ENCODE data around the gene SART3. TPM values are rescaled to one million over a fixed set of nuclear protein-coding genes. Genes with fewer than 3 reads are reported as not detected.

Gene SART3
- total and polyA plus RNA-seq, 2 of the 8 experiments (the other 6 are each of a cell fraction or from before 2014, with no cell fraction given): 16.0 to 103 TPM

DNA sequence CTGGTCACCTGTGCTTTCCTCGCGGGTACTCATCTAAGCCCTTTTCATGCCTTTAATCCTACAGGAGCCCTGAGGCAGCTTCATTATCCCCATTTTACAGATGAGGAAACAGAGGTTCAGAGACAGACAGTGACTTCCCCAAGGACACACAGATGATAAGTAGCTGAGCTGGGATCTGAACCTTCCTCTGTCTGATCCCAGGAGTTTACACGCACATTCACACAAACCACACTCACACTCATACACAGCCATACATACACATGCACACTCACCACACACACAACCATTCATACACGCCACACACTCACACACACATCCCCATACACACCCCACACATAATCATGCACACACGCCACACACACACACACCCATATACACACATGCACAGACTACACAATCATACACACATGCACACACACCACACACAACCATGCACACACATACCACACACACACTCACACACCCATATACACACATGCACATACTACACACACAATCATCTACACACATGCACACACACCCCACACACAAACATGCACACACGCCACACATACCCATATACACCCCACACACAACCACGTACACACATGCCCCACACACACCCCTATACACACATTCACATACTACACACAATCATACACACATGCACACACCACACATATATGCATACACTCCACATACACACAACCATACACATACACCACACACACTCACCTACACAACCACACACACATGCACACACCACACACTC lies 34.2 kb upstream of the SART3 start:
- H2BK15ac ChIP-seq (ENCODE audit: low read length): no peak overlapping the region
- H2BK12ac ChIP-seq (ENCODE audit: low read depth, low read length): peak overlapping the region; percentile 3; the same call in 1 of the 2 replicates
- 91 to 100% methylated on average over 2 to 7 of the region's 7 CpGs for WGBS, 2 experiments (ENCODE audit: extremely low coverage in 1 of 2, insufficient coverage in 1 of 2, insufficient read length in 1 of 2, insufficient replicate concordance in 2 of 2, low coverage in 1 of 2, low lambda C conversion rate in 2 of 2, missing lambda C conversion rate in 1 of 2)
- H3K9ac ChIP-seq (replicated peaks in 1 of 4; ENCODE audit: extremely low read depth in 1 of 4, low read depth in 3 of 4, low read length in 3 of 4): no peak overlapping the region
- no peak overlapping the region for H3K18ac ChIP-seq (ENCODE audit: extremely low read depth, low read length)
- no peak overlapping the region for H2AFZ ChIP-seq (ENCODE audit: low read length)
- ChIA-PET POLR2A (ENCODE audit: partially characterized antibody) (interaction anchor here (0.7 to 1.1 kb wide), 4 partner anchors 9 to 135 kb away, joined by 3 read pairs; no protein-coding TSS in a partner anchor), CTCF (ENCODE audit: partially characterized antibody) (interaction anchor here (0.9 to 2.8 kb wide), 8 partner anchors 9 to 31 kb away, joined by 3 to 16 read pairs (median 6); no protein-coding TSS in a partner anchor)
- no peak overlapping the region for H3K14ac ChIP-seq (ENCODE audit: insufficient read length)
- H3K4me3 ChIP-seq (ENCODE audit: extremely low read depth in 1 of 4, insufficient read depth in 2 of 4, low read depth in 3 of 4, low read length in 4 of 4): no peak overlapping the region
- H3K4me2 ChIP-seq (ENCODE audit: insufficient read depth in 1 of 2, low read depth in 2 of 2, low read length in 2 of 2): no peak overlapping the region
- no peak overlapping the region for H3K27ac ChIP-seq (ENCODE audit: low read depth, low read length)
- no peak overlapping the region for H4K8ac ChIP-seq (ENCODE audit: extremely low read depth, insufficient read depth, low read length)
- H3K27me3 ChIP-seq (replicated peaks in 1 of 4; ENCODE audit: control insufficient read depth in 3 of 4, extremely low read depth in 1 of 4, insufficient read depth in 3 of 4, low read length in 3 of 4): no peaks in the 10 kb centered on the region; a peak in 1 of 7 replicates
- no peaks in the 10 kb centered on the region for H3K9me3 ChIP-seq (ENCODE audit: insufficient read depth in 2 of 2, low read depth in 1 of 2, low read length in 1 of 2)
- 0 out of 2 replicates have a peak overlapping the region, but pooled peaks have one; percentile 29 for H2BK5ac ChIP-seq (ENCODE audit: low read depth, low read length)
- TF ChIP-seq SP1 (IDR thresholded peaks at IDR 0.05; ENCODE audit: low read depth, low read length) (no peak), CBX5 (IDR thresholded peaks at IDR 0.05; ENCODE audit: low read depth, low read length) (no peak), POLR2AphosphoS5 (IDR thresholded peaks at IDR 0.05; ENCODE audit: low read depth, low read length) (no peak), SAP30 (IDR thresholded peaks at IDR 0.05; ENCODE audit: insufficient read depth, insufficient replicate concordance, low read length) (no peak), ASH2L (IDR thresholded peaks at IDR 0.05; ENCODE audit: low read length) (no peak)
- TF ChIP-seq, protein P1, sequence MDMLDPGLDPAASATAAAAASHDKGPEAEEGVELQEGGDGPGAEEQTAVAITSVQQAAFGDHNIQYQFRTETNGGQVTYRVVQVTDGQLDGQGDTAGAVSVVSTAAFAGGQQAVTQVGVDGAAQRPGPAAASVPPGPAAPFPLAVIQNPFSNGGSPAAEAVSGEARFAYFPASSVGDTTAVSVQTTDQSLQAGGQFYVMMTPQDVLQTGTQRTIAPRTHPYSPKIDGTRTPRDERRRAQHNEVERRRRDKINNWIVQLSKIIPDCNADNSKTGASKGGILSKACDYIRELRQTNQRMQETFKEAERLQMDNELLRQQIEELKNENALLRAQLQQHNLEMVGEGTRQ (IDR thresholded peaks at IDR 0.05; ENCODE audit: low read length): no peak
- TF ChIP-seq, protein P2, sequence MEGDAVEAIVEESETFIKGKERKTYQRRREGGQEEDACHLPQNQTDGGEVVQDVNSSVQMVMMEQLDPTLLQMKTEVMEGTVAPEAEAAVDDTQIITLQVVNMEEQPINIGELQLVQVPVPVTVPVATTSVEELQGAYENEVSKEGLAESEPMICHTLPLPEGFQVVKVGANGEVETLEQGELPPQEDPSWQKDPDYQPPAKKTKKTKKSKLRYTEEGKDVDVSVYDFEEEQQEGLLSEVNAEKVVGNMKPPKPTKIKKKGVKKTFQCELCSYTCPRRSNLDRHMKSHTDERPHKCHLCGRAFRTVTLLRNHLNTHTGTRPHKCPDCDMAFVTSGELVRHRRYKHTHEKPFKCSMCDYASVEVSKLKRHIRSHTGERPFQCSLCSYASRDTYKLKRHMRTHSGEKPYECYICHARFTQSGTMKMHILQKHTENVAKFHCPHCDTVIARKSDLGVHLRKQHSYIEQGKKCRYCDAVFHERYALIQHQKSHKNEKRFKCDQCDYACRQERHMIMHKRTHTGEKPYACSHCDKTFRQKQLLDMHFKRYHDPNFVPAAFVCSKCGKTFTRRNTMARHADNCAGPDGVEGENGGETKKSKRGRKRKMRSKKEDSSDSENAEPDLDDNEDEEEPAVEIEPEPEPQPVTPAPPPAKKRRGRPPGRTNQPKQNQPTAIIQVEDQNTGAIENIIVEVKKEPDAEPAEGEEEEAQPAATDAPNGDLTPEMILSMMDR (IDR thresholded peaks at IDR 0.05; ENCODE audit: control extremely low read depth in 1 of 3, insufficient read depth in 1 of 3, low read depth in 1 of 3, low read length in 3 of 3): no peak
- DNase-seq (ENCODE audit: low read depth in 1 of 2, low spot score in 2 of 2): no peak
- H3K36me3 ChIP-seq (ENCODE audit: control insufficient read depth in 2 of 4, insufficient read depth in 4 of 4, low read length in 3 of 4): no peaks in the 10 kb centered on the region
- no peak overlapping the region for H2BK120ac ChIP-seq (replicated peaks; ENCODE audit: low read depth, low read length)
- no peak overlapping the region for H2AK5ac ChIP-seq (ENCODE audit: low read depth, low read length)
- no peak overlapping the region for H3K4ac ChIP-seq (replicated peaks; ENCODE audit: insufficient read length, low read depth, low read length)
- no peak for FAIRE-seq
- H3K79me2 ChIP-seq (ENCODE audit: control insufficient read depth in 1 of 2, insufficient read depth in 2 of 2, low read length in 2 of 2): no peaks in the 10 kb centered on the region
- peaks cover 0 to 14% (median under 1%) of the 10 kb centered on the region in 4 experiments; a peak in 3 of 7 replicates for H3K4me1 ChIP-seq (replicated peaks in 1 of 4; ENCODE audit: control insufficient read depth in 3 of 4, insufficient read depth in 4 of 4, low read length in 3 of 4)
- H2BK20ac ChIP-seq (ENCODE audit: low read length): no peak overlapping the region
- no peak overlapping the region for H3K23ac ChIP-seq (ENCODE audit: insufficient read length)
- H3K23me2 ChIP-seq (ENCODE audit: low read depth, low read length): peaks cover 7% of the 10 kb centered on the region; the same call in 1 of the 2 replicates
- H3K56ac ChIP-seq (replicated peaks; ENCODE audit: insufficient read length, low read depth, low read length): peak overlapping the region; percentile 73
- H4K5ac ChIP-seq (ENCODE audit: insufficient read length, low read depth, low read length): no peak overlapping the region
- peaks cover 0 to 8% of the 10 kb centered on the region in 2 experiments for H4K20me1 ChIP-seq (replicated peaks in 1 of 2; ENCODE audit: control insufficient read depth in 1 of 2, insufficient read depth in 2 of 2, low read length in 2 of 2)
- H3K79me1 ChIP-seq (ENCODE audit: low read depth, low read length): no peaks in the 10 kb centered on the region; the same call in 1 of the 2 replicates
- H4K91ac ChIP-seq (replicated peaks; ENCODE audit: insufficient read length, low read length): peak overlapping the region; percentile 46

All from H1 (cell line).